K562 treated with DMSO at 1 percent for 24 hours (cell line): ENCODE data around the gene SGSM1. TPM values are rescaled to one million over a fixed set of nuclear protein-coding genes. Genes with fewer than 3 reads are reported as not detected.

Source experiments
- total RNA-seq: library from RNA; unstranded; fragments of 300-600 nt; gene quantifications from 2 replicates; pipeline ENCODE4 v1.2.3, GENCODE V29; 2022; ENCODE audit warnings: low read depth; ENCODE audit not compliant: insufficient read depth

SGSM1 gene
- not detected in 2 replicates for total RNA-seq

GRCh38 chr22:24805790-24806662, at the start of gene SGSM1:
SGSM1 (plus strand) TSS chr22:24806211; CDS start chr22:24806326, 115 bp downstream.

GRCh38 chr22:24951942-24952836, 146.2 kb downstream of the SGSM1 start, which contains the start of gene KIAA1671:
KIAA1671 (plus strand) TSS chr22:24952716; CDS start chr22:25028000, 75,284 bp downstream.

Other genes starting within 250 kb of the SGSM1 start
- 2.5 and 3.7 TPM in 2 replicates for gene LRRC75B, start 213.1 kb upstream of the SGSM1 start, total RNA-seq
- 22.2 and 24.9 TPM in 2 replicates for gene GGT1, start 203.0 kb upstream of the SGSM1 start, total RNA-seq
- gene PIWIL3, start 31.5 kb upstream of the SGSM1 start, total RNA-seq, result 0.19 TPM in 2 replicates
- not detected in 2 replicates for gene LHFPL7, start 140.5 kb downstream of the SGSM1 start, total RNA-seq
- 0.07 TPM in 1 of 2 replicates, not detected in the other for gene KIAA1671, start 146.5 kb downstream of the SGSM1 start, total RNA-seq